AG04449 (cell line): Measurements from ENCODE around the gene A1BG.
A peak's percentile ranks its signal among the peaks of the same experiment; 100 is the strongest.

Source experiments
- CTCF ChIA-PET: fragments of 350-600 bp; formaldehyde crosslinking; extraction: SDS; loops from one replicate; lab custom pipeline; 2021; ENCODE audit warnings: antibody characterized with exemption; lab: Yijun Ruan, JAX
- POLR2A ChIA-PET: fragments of 400-600, 350-600 bp; formaldehyde crosslinking; extraction: SDS; loops from one replicate; lab custom pipeline; 2020; ENCODE audit warnings: antibody characterized with exemption, inconsistent platforms; lab: Yijun Ruan, JAX
- DNase-seq: peaks from one replicate; pipeline ENCODE4 v3.0.0-alpha.2; 2010; ENCODE audit warnings: low read depth, low spot score
- H3K4me3 ChIP-seq: 2 replicates; pipeline ENCODE4 v1.5.1; 2011; ENCODE audit warnings: low read depth, mild to moderate bottlenecking, control low read depth, low read length
- TF ChIP-seq, protein P1 (sequence below): IDR thresholded peaks from one replicate; pipeline ENCODE4 v1.5.1; 2011; ENCODE audit warnings: mild to moderate bottlenecking, moderate library complexity, low read length, control low read depth, inconsistent platforms; ENCODE audit not compliant: insufficient read depth; ENCODE audit errors: missing control alignments

Gene A1BG

GRCh38 chr19:58387338-58388174 is 34.3 kb upstream of the A1BG start:
- peak overlapping the region; percentile 86 for H3K4me3 ChIP-seq
- CTCF ChIA-PET, result no interaction called here
- POLR2A ChIA-PET, result no interaction called here
- TF ChIP-seq, protein P1, sequence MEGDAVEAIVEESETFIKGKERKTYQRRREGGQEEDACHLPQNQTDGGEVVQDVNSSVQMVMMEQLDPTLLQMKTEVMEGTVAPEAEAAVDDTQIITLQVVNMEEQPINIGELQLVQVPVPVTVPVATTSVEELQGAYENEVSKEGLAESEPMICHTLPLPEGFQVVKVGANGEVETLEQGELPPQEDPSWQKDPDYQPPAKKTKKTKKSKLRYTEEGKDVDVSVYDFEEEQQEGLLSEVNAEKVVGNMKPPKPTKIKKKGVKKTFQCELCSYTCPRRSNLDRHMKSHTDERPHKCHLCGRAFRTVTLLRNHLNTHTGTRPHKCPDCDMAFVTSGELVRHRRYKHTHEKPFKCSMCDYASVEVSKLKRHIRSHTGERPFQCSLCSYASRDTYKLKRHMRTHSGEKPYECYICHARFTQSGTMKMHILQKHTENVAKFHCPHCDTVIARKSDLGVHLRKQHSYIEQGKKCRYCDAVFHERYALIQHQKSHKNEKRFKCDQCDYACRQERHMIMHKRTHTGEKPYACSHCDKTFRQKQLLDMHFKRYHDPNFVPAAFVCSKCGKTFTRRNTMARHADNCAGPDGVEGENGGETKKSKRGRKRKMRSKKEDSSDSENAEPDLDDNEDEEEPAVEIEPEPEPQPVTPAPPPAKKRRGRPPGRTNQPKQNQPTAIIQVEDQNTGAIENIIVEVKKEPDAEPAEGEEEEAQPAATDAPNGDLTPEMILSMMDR, result no peak
- DNase-seq, result no peak

DNA sequence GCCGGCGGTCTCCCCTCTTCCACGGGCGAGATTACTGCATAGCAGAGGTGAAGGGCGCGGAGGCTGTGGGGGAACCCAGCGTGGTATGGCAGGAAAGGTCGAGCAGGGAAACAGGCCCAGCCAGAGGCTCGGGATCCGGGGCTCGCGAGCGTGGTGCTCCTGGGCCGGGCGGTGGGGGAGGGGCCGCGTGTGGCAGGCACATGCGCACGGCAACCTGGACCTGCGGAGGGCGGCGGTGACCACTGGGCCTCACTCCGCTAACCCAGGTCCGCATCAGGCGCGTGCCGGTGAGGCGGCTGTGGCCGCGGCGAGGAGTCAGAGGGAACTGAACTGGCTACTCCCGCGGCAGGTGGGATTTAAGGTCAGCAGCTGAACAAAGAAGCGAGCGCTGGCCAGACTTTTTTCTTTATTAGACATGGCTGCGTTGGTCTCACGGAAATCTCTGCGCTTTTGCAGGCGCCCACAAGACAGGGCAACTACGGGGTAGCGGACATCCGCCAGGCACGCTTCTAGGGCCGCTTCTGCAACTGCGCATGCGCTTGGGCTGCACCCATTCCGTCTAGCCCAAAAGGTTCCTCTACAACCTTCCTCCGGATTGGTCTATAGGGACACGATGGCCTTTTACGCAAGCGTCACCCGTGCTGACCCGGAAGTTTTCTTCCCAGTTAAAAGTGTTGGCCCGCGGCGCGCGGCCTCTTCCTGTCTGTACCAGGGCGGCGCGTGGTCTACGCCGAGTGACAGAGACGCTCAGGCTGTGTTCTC is 33.5 kb upstream of the A1BG start, which contains the start of gene RPS5:
Gene RPS5 (plus strand): TSS at position 694 of the 762 bp plus-strand sequence. CDS start 869 bp downstream, outside the sequence.
- POLR2A ChIA-PET, result interaction anchor here (0.7 kb wide), 1 partner anchor 365 kb away, joined by 3 read pairs; no protein-coding TSS in a partner anchor
- TF ChIP-seq, protein P1, result no peak
- H3K4me3 ChIP-seq, result peak within 1 kb of the TSS; percentile 86
- DNase-seq, result peak; percentile 95
- CTCF ChIA-PET, result no interaction called here

- ChIA-PET POLR2A (interaction anchor here (0.6 to 0.7 kb wide), 2 partner anchors 240 to 364 kb away, joined by 3 read pairs; no protein-coding TSS in a partner anchor), CTCF (no interaction called here)
- H3K4me3 ChIP-seq, result peak overlapping the region; percentile 86
- DNase-seq, result no peak
- TF ChIP-seq, protein P1, result no peak
Measured at GRCh38 chr19:58385891-58386575, 32.7 kb upstream of the A1BG start.

- POLR2A ChIA-PET, result interaction anchor here (0.6 kb wide), 1 partner anchor 239 kb away, joined by 3 read pairs; no protein-coding TSS in a partner anchor
- TF ChIP-seq, protein P1, result no peak
- CTCF ChIA-PET, result no interaction called here
- peak overlapping the region; percentile 86 for H3K4me3 ChIP-seq
- DNase-seq, result no peak
Measured at GRCh38 chr19:58385313-58385890, 32.1 kb upstream of the A1BG start.

GRCh38 chr19:58382997-58383603 is 29.8 kb upstream of the A1BG start:
- POLR2A ChIA-PET, result interaction anchor here (0.6 kb wide), 1 partner anchor 57 kb away, joined by 4 read pairs; the partner anchor contains the start of gene ZSCAN22
- no peak for DNase-seq
- TF ChIP-seq, protein P1, result no peak
- CTCF ChIA-PET, result no interaction called here
- H3K4me3 ChIP-seq, result no peak overlapping the region
